ENCODE data around the gene ZNF124.

DNA sequence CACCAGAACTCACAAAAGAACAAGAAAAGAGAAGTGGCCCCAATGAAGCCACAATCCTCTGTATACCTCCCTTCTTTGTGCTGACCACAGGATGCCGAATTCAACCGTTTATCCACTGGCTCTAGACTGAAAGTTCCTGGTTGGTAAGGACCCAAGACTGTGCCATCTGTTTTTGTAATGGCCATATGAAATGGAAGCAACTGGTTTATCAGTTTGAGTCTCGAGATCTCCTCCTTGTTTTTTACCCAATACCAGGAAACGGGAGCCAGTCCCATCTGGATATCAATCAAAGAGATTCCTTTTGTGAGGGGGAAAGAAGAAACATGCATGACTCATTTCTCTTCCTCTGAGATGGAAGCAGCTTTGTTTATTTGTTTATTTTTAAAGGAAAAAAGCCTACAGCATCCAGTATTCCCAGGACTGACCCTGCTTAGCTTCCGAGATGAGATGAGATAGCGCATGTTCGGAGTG lies 32.4 kb upstream of the ZNF124 start:
- TF ChIP-seq, protein P1, sequence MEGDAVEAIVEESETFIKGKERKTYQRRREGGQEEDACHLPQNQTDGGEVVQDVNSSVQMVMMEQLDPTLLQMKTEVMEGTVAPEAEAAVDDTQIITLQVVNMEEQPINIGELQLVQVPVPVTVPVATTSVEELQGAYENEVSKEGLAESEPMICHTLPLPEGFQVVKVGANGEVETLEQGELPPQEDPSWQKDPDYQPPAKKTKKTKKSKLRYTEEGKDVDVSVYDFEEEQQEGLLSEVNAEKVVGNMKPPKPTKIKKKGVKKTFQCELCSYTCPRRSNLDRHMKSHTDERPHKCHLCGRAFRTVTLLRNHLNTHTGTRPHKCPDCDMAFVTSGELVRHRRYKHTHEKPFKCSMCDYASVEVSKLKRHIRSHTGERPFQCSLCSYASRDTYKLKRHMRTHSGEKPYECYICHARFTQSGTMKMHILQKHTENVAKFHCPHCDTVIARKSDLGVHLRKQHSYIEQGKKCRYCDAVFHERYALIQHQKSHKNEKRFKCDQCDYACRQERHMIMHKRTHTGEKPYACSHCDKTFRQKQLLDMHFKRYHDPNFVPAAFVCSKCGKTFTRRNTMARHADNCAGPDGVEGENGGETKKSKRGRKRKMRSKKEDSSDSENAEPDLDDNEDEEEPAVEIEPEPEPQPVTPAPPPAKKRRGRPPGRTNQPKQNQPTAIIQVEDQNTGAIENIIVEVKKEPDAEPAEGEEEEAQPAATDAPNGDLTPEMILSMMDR (IDR thresholded peaks at IDR 0.05; ENCODE audit: poor library complexity) = no peak
- no peak for TF ChIP-seq EZH2 (IDR thresholded peaks at IDR 0.05; ENCODE audit: borderline replicate concordance)
- no peak for TF ChIP-seq EZH2phosphoT487 (IDR thresholded peaks at IDR 0.05; ENCODE audit: low read depth, severe bottlenecking, unreplicated experiment)

Measured in hepatocyte (in vitro differentiated cells).